IPS-NIHi11 (cell line): ENCODE results near the gene TREH.

Source experiments
- DNase-seq: peaks from one replicate; pipeline ENCODE4 v3.0.0; 2012; ENCODE audit warnings: mixed read lengths, low spot score

TREH gene

GRCh38 chr11:118645066-118645715, 34.3 kb downstream of the TREH start:
- DNase-seq = no peak

- no peak for DNase-seq
These were observed 35.0 kb downstream of the TREH start for GRCh38 chr11:118644496-118644895.

DNA sequence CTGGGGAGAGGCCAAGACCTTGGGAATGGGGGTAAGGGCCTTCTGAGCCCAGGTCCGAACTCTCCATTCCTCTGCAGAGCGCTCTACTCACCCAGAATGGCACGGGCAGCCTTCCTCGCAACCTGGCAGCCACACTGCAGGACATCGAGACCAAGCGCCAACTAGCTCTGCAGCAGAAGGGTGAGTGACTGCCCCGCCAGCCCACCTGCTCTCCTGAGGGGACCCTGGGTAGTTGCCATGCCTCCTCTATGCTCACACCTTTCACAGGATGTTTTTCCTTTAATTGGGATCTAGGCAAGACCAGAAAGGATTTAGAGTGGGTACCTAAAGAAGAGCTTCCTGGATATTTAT, 35.5 kb downstream of the TREH start:
- no peak for DNase-seq

- no peak for DNase-seq
These were observed 36.1 kb downstream of the TREH start for GRCh38 chr11:118643142-118643994.

DNA sequence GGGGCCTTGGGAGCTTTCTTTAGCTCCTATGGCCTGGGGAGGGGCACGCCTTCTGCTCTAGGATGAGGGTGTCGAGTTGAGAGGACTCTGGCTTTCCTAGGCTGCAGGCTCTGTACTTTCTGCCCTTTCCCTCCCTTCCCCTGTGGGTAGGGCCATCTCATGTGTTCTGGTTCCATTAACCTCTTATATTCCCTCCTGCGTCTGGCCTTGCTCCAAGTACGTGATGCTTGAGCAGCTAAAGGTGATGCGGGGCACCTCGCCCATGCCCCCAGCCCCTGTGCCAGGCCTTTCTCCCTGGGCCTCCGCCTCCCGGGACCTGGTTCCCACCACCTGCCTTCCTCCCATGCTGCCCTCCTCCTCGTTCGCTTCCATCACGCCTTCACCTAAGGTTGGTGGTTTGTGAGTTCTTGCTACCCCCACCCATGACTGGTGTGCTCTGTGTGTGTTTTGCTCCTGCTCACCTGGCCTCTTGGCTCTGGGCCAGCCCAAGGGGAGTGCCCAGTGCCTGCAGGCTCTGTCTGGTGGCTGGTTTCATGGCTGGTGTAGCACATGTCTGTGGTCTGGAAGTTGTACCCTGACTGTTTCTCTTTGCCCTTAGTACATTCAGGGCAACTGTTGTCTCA, 37.9 kb downstream of the TREH start:
- no peak for DNase-seq

DNA sequence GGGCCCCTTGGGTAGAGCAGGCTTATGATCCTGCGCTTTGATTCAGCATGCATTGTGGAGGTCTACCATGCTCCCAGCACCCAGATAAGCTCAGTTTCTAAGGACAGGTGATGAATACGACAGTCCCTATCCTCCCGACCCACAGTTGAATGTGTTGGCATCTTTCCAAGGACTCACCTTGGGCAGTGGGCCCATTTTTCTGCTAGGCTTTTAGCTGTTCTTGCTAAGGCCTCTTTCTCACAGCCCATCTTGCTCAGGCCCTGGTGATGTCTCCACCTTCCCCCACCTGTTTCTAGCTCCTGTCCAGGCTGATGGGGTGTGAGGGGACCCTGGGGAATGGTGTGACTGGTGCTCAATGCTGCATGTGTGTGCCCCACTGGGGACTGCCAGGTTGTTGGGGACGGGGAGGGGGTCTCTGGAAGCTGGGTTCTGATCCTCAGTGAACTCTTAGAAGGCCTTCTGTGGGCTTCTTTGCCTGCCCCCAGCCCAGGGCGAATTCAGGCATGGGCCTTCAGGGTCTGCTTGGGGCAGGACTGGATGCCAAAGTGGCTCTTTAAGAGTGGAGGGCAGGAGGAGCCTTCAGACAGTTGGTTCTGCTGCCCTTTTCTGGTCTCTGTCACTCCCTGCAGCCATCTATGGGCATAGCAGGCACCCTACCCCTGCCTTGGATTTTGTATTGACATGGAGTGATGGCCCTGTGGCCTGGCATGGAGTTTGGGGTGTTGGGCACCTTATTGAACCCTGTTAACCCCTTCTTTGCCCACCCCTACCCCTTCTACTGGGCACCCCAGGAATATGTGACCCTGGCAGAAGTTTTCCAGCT, 38.9 kb downstream of the TREH start:
- no peak for DNase-seq

GRCh38 chr11:118639899-118640298, 39.6 kb downstream of the TREH start:
- DNase-seq = no peak

- no peak for DNase-seq
These were observed 40.7 kb downstream of the TREH start for GRCh38 chr11:118638726-118639125.

DNA sequence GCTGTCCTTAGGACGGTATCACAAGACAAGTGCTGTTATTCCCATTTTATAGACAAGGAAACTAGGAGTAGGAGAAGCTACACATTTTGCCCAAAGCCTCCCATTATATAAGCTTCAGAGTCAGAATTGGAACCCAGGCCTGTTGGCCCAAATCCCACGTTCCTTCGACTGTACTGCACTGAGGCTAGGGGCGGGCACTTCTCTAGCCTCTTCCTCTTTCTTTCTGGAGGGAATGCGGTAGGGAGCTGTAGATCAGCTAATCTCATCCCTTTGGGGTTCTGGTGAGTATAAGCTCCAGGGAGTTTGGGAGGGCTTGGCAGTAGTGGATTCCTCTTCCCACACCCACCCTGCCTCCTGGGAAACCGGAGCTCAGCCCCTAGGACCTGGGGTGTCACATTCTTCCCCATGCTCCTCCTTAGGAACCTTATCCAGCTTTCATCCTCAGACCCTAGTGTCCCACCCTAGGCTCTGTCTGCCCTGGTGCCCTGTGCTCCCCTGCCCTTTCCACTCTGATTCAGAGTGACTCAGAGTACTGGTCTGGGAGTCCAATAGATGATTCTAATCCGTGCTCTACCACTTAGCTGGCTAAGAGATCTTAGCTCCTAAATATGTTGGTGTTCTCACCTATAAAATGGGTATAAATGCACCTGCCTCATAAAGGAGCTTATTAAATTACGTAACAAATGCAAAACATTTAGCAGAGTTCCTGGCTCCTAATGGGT, 42.7 kb downstream of the TREH start:
- DNase-seq = no peak

DNA sequence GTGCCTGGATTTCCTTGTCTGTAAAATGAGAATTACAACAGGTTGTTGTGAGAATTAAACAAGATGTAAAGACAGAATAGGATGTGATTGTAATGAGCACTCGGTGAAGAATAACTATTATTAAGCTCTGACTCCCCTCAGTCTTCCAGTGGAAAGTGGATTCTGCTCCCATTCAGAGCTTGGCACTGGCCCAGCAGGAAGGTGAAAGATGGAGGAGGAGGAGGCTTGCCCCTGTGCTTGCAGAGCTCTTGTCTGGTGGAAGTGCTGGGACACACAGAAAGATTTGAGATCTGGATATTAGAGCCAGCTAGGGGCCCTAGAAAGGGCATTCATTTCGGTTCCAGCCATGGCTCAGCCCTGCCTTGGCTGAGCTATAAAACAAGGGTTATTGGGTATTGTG, 43.8 kb downstream of the TREH start:
- no peak for DNase-seq

- no peak for DNase-seq
These were observed 44.2 kb downstream of the TREH start for GRCh38 chr11:118635237-118635591.

DNA sequence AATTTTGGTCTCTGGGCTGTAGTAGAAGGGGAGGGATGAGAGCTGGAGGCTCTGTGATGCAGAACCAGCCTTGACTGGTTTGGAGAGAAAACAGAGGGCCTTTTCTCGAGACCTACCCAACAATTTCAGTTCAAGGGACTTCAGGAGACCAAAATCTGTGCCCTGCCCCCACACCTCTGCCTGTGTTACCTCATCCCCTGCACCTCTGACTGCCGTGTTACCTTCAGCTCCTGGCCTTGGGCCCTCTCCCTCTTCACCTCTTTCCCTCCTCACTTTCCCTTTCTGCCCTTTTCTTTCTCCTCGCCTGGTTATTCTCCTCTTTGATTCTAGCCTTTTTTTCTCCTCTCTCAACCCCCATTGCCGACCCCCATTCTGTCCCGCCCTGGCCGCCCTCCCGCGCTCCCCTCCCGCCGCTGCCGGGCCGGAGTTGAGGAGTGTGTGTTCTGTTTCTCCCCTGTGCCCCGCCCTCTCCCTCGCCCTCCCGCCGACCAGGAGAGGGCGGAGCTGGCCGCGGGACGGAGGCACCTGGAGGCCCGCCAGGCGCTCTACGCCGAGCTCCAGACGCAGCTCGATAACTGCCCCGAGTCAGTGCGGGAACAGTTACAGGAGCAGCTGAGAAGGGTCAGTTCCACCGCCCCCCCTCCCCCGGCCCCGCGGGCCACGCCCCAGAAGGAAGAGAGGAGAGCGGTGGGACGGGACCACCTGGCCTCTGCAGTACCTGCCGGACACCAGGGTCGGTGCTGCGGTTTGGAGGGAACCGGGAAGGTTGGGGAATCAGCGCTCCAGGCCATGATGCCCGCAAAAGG, 44.8 kb downstream of the TREH start:
- DNase-seq = peak; percentile 94

DNA sequence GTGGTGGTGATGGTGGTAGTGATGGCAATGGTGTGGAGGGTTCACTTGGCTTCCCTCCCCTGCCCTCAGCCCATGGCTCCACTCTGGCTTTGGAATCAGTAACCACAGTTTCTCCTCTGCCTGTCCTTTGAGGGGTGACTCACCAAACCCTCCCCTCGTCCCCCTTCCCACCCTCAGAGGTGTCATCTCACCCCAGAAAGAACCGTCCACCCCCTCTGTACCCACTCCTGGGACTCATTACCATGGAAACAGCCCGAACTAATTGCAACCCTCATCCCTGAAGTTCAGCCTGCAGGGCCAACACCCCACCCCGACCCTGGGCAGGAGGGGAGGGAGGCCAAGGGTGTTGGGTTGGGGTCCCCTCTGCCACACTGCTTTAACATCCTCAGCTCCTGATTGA, 45.5 kb downstream of the TREH start:
- no peak for DNase-seq

DNA sequence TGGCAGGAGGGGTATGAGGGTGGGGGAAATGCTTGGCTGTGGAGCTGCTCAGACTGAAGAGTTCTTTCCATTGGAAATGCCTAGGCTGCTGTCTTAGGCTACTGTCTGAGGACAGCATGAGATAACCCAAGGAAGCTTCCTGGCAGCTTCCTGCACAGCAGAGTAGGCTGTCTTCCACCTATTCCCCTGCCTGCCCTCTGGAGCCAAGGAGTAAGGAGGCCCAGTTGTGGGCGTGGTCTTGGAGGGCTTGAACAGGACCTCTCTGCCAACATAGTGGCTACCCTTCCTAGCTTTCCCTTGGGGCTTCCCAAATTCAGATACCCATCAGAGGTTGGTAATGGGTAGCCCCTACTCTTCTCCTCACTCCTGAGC, 46.1 kb downstream of the TREH start:
- no peak for DNase-seq

GRCh38 chr11:118632577-118633318, 46.7 kb downstream of the TREH start:
- DNase-seq = no peak

GRCh38 chr11:118631142-118631909, 48.1 kb downstream of the TREH start:
- DNase-seq = no peak

DNA sequence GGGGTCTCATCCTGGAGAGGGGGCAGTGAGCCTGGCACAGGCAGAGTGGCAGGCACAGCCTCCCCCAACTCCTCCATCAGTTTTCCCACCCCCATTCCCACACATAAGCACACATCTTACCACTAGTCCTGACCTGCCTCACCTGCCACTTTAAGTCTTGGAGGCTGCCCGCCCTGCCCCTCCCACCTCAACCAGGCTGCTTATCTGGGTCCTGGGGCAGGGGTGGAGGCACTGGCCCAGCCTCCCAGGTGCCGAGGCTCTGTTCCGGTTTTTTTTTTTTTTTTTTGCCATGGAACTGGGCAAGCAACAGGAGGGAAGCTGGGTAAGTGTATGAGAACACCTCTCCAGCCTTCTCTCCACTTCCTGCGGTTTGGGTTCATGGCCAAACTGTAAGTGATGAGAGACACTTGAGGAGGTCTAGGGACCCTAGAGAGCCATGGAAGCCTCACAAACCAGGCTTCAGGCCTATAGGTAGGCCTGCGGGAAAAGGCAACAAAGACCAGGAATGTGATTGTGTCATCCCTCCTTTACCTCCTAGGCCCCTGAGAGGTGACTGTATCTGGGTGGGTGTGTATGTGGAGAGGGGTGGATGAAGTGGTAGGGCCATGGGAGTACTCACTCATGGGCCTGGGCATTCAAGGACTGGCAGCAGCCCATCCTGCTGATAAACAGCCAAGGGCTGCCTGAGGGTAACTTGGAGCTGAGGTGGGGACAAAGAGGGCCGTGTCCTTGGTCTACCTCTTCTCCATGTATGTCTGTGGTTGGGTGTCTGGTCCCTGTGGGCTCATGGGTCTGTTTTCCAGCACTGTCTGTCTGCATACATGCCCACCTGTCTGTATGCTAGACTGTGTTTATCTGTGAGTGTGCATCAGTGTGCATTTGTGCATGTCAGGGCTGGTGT, 49.4 kb downstream of the TREH start:
- no peak for DNase-seq

DNA sequence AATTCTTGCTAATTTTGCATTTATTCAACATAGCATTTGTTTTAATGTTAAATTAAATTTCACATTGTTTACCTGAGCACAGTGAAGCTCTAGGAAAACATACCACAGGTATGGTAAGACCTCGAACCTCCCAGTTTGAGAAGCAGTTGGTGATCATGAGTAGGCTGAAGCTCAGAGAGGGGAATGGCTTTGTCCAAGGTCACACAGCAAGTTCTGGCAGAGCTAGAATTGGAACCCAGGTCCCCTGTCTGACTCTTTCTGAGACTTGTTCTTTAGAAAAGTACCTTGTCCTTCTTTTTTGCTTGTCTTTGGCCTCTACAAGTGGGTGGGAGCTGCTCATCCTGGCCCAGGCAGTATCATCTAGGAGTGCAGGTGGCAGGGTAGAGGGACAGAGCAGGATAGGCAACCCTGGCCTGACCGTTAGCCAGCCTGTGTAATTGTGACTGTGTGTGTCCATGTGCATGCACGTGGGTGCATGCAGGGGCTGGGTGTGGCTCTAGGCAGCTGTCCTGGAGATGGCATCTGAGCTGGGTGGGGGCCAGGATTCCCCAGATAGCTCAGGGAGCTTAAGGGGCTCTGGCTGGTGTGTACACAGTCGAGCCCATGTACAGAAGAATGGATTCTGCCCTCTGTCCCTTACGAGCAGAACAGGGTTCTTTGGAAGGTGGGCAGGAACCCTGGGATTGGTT, 50.4 kb downstream of the TREH start:
- no peak for DNase-seq
